Measurements from ENCODE around the gene TIMM44. TPM values are rescaled to one million over a fixed set of nuclear protein-coding genes. Genes with fewer than 3 reads are reported as not detected.

TIMM44 gene
- polyA plus RNA-seq, 1 of the 3 experiments (the other 2 are of a cell fraction), result 49.7 TPM

- Histone ChIP-seq H3K9me2 (no peaks in the 10 kb centered on the region), H2AFZ (ENCODE audit: low read depth) (peak overlapping the region; percentile 84; the same call in 1 of the 2 replicates), H3K4me3 (ENCODE audit: low read depth in 2 of 2, low read length in 1 of 2) (peak overlapping the region; percentile 77), H3K27me3 (ENCODE audit: insufficient read depth) (peaks cover 4% of the 10 kb centered on the region; the same call in 1 of the 2 replicates), H3K36me3 (replicated peaks in 1 of 2; ENCODE audit: control insufficient read depth in 1 of 2, insufficient read depth in 2 of 2, low read length in 1 of 2) (peaks cover 0 to 20% of the 10 kb centered on the region in 2 experiments), H3K9me3 (no peaks in the 10 kb centered on the region), H3F3A (replicated peaks; ENCODE audit: insufficient read depth) (peaks cover 4% of the 10 kb centered on the region), H3K79me2 (ENCODE audit: insufficient read depth) (peaks cover 24% of the 10 kb centered on the region; the same call in 1 of the 2 replicates), H3K27ac (ENCODE audit: low read depth in 2 of 2, low read length in 1 of 2) (peak overlapping the region; percentile 86 to 92), H3K4me1 (ENCODE audit: control insufficient read depth in 1 of 2, insufficient read depth in 2 of 2, low read depth in 1 of 2, low read length in 1 of 2) (peaks cover 10 to 39% of the 10 kb centered on the region in 2 experiments; a peak in 2 of 4 replicates), H4K20me1 (ENCODE audit: insufficient read depth) (peaks cover 33% of the 10 kb centered on the region), H3K4me2 (peak overlapping the region; percentile 94), H3K9ac (peak overlapping the region; percentile 81)
- TF ChIP-seq MAX (IDR thresholded peaks at IDR 0.05; ENCODE audit: low read depth), result peak; percentile 48; the same call in 1 of the 2 replicates
- peak; percentile 59; the same call in 1 of the 2 replicates for TF ChIP-seq POLR2AphosphoS5 (IDR thresholded peaks at IDR 0.05; ENCODE audit: low read depth, low read length)
- no peak for TF ChIP-seq SMC3 (IDR thresholded peaks at IDR 0.05; ENCODE audit: low read depth, low read length)
- TF ChIP-seq PBX3 (IDR thresholded peaks at IDR 0.05), result peak; percentile 55
- TF ChIP-seq USF1 (IDR thresholded peaks at IDR 0.05; ENCODE audit: borderline replicate concordance, low read depth), result no peak
- TF ChIP-seq SIN3A (IDR thresholded peaks at IDR 0.05; ENCODE audit: borderline replicate concordance, low read depth, low read length), result 0 out of 2 replicates have a peak, but pooled peaks have one; percentile 10
- CTCF ChIA-PET, result interaction anchor here (1.1 to 5.0 kb wide), 9 partner anchors 9 to 352 kb away, joined by 3 to 36 read pairs (median 4); partner anchors contain the start of genes MAP2K7 and TIMM44
- 3% methylated on average over 55 of the region's 62 CpGs for WGBS (ENCODE audit: low lambda C conversion rate)
- POLR2A ChIA-PET, result interaction anchor here (0.6 to 2.4 kb wide), 7 partner anchors 8 to 59 kb away, joined by 3 to 10 read pairs (median 8); partner anchors contain the start of genes MAP2K7, PRR36 and TIMM44
- DNase-seq, result peak; percentile 97
Observed at GRCh38 chr19:7920519-7921301, 22.8 kb downstream of the TIMM44 start.

- H3K27ac ChIP-seq (ENCODE audit: low read depth in 2 of 2, low read length in 1 of 2), result peak within 1 kb of the TSS; percentile 86 to 92
- H3K9me2 ChIP-seq, result no peaks in the 10 kb centered on the region
- ChIA-PET CTCF (interaction anchor here (0.6 to 5.0 kb wide), 11 partner anchors 10 to 352 kb away, joined by 3 to 36 read pairs (median 4); partner anchors contain the start of genes MAP2K7, PRR36 and TRAPPC5), POLR2A (interaction anchor here (0.6 to 2.4 kb wide), 7 partner anchors 9 to 58 kb away, joined by 3 to 10 read pairs (median 8); partner anchors contain the start of genes MAP2K7, PRR36 and TIMM44)
- H3K4me1 ChIP-seq (ENCODE audit: control insufficient read depth in 1 of 2, insufficient read depth in 2 of 2, low read depth in 1 of 2, low read length in 1 of 2), result peaks cover 10 to 41% of the 10 kb centered on the region in 2 experiments; a peak in 2 of 4 replicates
- DNase-seq, result peak; percentile 90
- peaks cover 4% of the 10 kb centered on the region for H3F3A ChIP-seq (replicated peaks; ENCODE audit: insufficient read depth)
- 55% methylated on average over 20 of the region's 62 CpGs for WGBS (ENCODE audit: low lambda C conversion rate)
- H3K9ac ChIP-seq, result peak within 1 kb of the TSS; percentile 81
- H3K9me3 ChIP-seq, result no peaks in the 10 kb centered on the region
- peak within 1 kb of the TSS; percentile 94 for H3K4me2 ChIP-seq
- peaks cover 7% of the 10 kb centered on the region; the same call in 1 of the 2 replicates for H3K27me3 ChIP-seq (ENCODE audit: insufficient read depth)
- peaks cover 32% of the 10 kb centered on the region for H4K20me1 ChIP-seq (ENCODE audit: insufficient read depth)
- peak within 1 kb of the TSS; percentile 84; the same call in 1 of the 2 replicates for H2AFZ ChIP-seq (ENCODE audit: low read depth)
- peak within 1 kb of the TSS; percentile 77 for H3K4me3 ChIP-seq (ENCODE audit: low read depth in 2 of 2, low read length in 1 of 2)
- H3K79me2 ChIP-seq (ENCODE audit: insufficient read depth), result peaks cover 24% of the 10 kb centered on the region; the same call in 1 of the 2 replicates
- H3K36me3 ChIP-seq (replicated peaks in 1 of 2; ENCODE audit: control insufficient read depth in 1 of 2, insufficient read depth in 2 of 2, low read length in 1 of 2), result peaks cover 0 to 20% of the 10 kb centered on the region in 2 experiments
- 0 out of 2 replicates have a peak, but pooled peaks have one; percentile 18 for TF ChIP-seq REST (IDR thresholded peaks at IDR 0.05; ENCODE audit: low read depth, low read length)
- peak; percentile 76; the same call in 1 of the 2 replicates for TF ChIP-seq SIN3A (IDR thresholded peaks at IDR 0.05; ENCODE audit: borderline replicate concordance, low read depth, low read length)
- TF ChIP-seq RXRA (IDR thresholded peaks at IDR 0.05; ENCODE audit: borderline replicate concordance, low read depth), result no peak
- TF ChIP-seq FOXM1 (IDR thresholded peaks at IDR 0.05; ENCODE audit: low read depth), result no peak
- peak; percentile 34; the same call in 1 of the 2 replicates for TF ChIP-seq YY1 (IDR thresholded peaks at IDR 0.05; ENCODE audit: low read depth)
- peak; percentile 17; the same call in 1 of the 2 replicates for TF ChIP-seq RCOR1 (IDR thresholded peaks at IDR 0.05; ENCODE audit: low read length)
- peak; percentile 59 for TF ChIP-seq CHD2 (IDR thresholded peaks at IDR 0.05; ENCODE audit: low read length, partially characterized antibody)
- TF ChIP-seq USF1 (IDR thresholded peaks at IDR 0.05; ENCODE audit: borderline replicate concordance, low read depth), result no peak
- TF ChIP-seq POLR2AphosphoS5 (IDR thresholded peaks at IDR 0.05; ENCODE audit: low read depth, low read length), result peak; percentile 83
- TF ChIP-seq TEAD4 (IDR thresholded peaks at IDR 0.05; ENCODE audit: borderline replicate concordance, insufficient read depth), result no peak
- TF ChIP-seq MEF2A (IDR thresholded peaks at IDR 0.05; ENCODE audit: borderline replicate concordance, low read depth), result no peak
Observed at GRCh38 chr19:7919610-7920518, 23.6 kb downstream of the TIMM44 start, which contains the start of gene SNAPC2. TSS of gene SNAPC2 (plus strand) at chr19:7920338. CDS start at chr19:7920367, 29 bp downstream.

All from SK-N-SH (cell line).